ENCODE measurements around the gene WASF2. TPM values are rescaled to one million over a fixed set of nuclear protein-coding genes. Genes with fewer than 3 reads are reported as not detected.
A peak's percentile ranks its signal among the peaks of the same experiment; 100 is the strongest.

WASF2 gene
- total and polyA plus RNA-seq, 2 of the 8 experiments (the other 6 are each of a cell fraction or from before 2014, with no cell fraction given) = 32.1 to 86.6 TPM

- H3K79me1 ChIP-seq (ENCODE audit: low read depth, low read length) = no peaks in the 10 kb centered on the region
- H3K4me2 ChIP-seq (ENCODE audit: insufficient read depth in 1 of 2, low read depth in 2 of 2, low read length in 2 of 2) = no peak overlapping the region
- peak overlapping the region; percentile 40; the same call in 1 of the 2 replicates for H2BK20ac ChIP-seq (ENCODE audit: low read length)
- H2AK5ac ChIP-seq (ENCODE audit: low read depth, low read length) = no peak overlapping the region
- H3K4me3 ChIP-seq (ENCODE audit: extremely low read depth in 1 of 4, insufficient read depth in 2 of 4, low read depth in 3 of 4, low read length in 4 of 4) = no peak overlapping the region
- H3K18ac ChIP-seq (ENCODE audit: extremely low read depth, low read length) = peak overlapping the region; percentile 78; the same call in 1 of the 2 replicates
- FAIRE-seq = no peak
- H2BK15ac ChIP-seq (ENCODE audit: low read length) = 0 out of 2 replicates have a peak overlapping the region, but pooled peaks have one; percentile 4
- H3K36me3 ChIP-seq (ENCODE audit: control insufficient read depth in 2 of 4, insufficient read depth in 4 of 4, low read length in 3 of 4) = no peaks in the 10 kb centered on the region
- no peak overlapping the region for H3K9ac ChIP-seq (replicated peaks in 1 of 4; ENCODE audit: extremely low read depth in 1 of 4, low read depth in 3 of 4, low read length in 3 of 4)
- no peaks in the 10 kb centered on the region for H4K20me1 ChIP-seq (replicated peaks in 1 of 2; ENCODE audit: control insufficient read depth in 1 of 2, insufficient read depth in 2 of 2, low read length in 2 of 2)
- no peak for DNase-seq (ENCODE audit: low read depth in 1 of 2, low spot score in 2 of 2)
- no peak overlapping the region for H2BK12ac ChIP-seq (ENCODE audit: low read depth, low read length)
- H3K4ac ChIP-seq (replicated peaks; ENCODE audit: insufficient read length, low read depth, low read length) = no peak overlapping the region
- H3K23me2 ChIP-seq (ENCODE audit: low read depth, low read length) = no peaks in the 10 kb centered on the region
- H3K4me1 ChIP-seq (replicated peaks in 1 of 4; ENCODE audit: control insufficient read depth in 3 of 4, insufficient read depth in 4 of 4, low read length in 3 of 4) = peaks cover 3 to 31% (median 22%) of the 10 kb centered on the region in 4 experiments
- CTCF ChIA-PET (ENCODE audit: partially characterized antibody) = interaction anchor here (0.6 to 7.9 kb wide), 8 partner anchors 13 to 101 kb away, joined by 3 to 103 read pairs (median 3); no protein-coding TSS in a partner anchor
- TF ChIP-seq RFX5 (IDR thresholded peaks at IDR 0.05; ENCODE audit: borderline replicate concordance, low read depth, low read length) = no peak
- TF ChIP-seq HDAC6 (IDR thresholded peaks at IDR 0.05; ENCODE audit: low read depth, low read length) = no peak
- no peak for TF ChIP-seq GABPA (IDR thresholded peaks at IDR 0.05; ENCODE audit: borderline replicate concordance, insufficient read depth, low read length)
- no peak for TF ChIP-seq CHD1 (IDR thresholded peaks at IDR 0.05; ENCODE audit: low read depth, low read length)
- TF ChIP-seq SIRT6 (IDR thresholded peaks at IDR 0.05; ENCODE audit: low read length) = no peak
- TF ChIP-seq SAP30 (IDR thresholded peaks at IDR 0.05; ENCODE audit: insufficient read depth, insufficient replicate concordance, low read length) = no peak
- TF ChIP-seq ZNF274 (IDR thresholded peaks at IDR 0.05; ENCODE audit: borderline replicate concordance, extremely low read depth, low read length) = no peak
- no peak overlapping the region for H2BK120ac ChIP-seq (replicated peaks; ENCODE audit: low read depth, low read length)
- H2AFZ ChIP-seq (ENCODE audit: low read length) = no peak overlapping the region
- H2BK5ac ChIP-seq (ENCODE audit: low read depth, low read length) = no peak overlapping the region
- H3K27me3 ChIP-seq (replicated peaks in 1 of 4; ENCODE audit: control insufficient read depth in 3 of 4, extremely low read depth in 1 of 4, insufficient read depth in 3 of 4, low read length in 3 of 4) = no peaks in the 10 kb centered on the region
- H3K9me3 ChIP-seq (ENCODE audit: insufficient read depth in 2 of 2, low read depth in 1 of 2, low read length in 1 of 2) = no peaks in the 10 kb centered on the region
- H4K5ac ChIP-seq (ENCODE audit: insufficient read length, low read depth, low read length) = no peak overlapping the region
- no peaks in the 10 kb centered on the region for H3K79me2 ChIP-seq (ENCODE audit: control insufficient read depth in 1 of 2, insufficient read depth in 2 of 2, low read length in 2 of 2)
- no peak overlapping the region for H3K14ac ChIP-seq (ENCODE audit: insufficient read length)
- POLR2A ChIA-PET (ENCODE audit: partially characterized antibody) = no interaction called here
- no peak overlapping the region for H3K27ac ChIP-seq (ENCODE audit: low read depth, low read length)
- H3K56ac ChIP-seq (replicated peaks; ENCODE audit: insufficient read length, low read depth, low read length) = no peak overlapping the region
- H4K8ac ChIP-seq (ENCODE audit: extremely low read depth, insufficient read depth, low read length) = no peak overlapping the region
- H3K23ac ChIP-seq (ENCODE audit: insufficient read length) = no peak overlapping the region
- H4K91ac ChIP-seq (replicated peaks; ENCODE audit: insufficient read length, low read length) = peak overlapping the region; percentile 57
- 86% methylated on average over 7 of the region's 7 CpGs; no CpG with 5 or more reads in 1 of the 2 experiments for WGBS, 2 experiments (ENCODE audit: extremely low coverage in 1 of 2, insufficient coverage in 1 of 2, insufficient read length in 1 of 2, insufficient replicate concordance in 2 of 2, low coverage in 1 of 2, low lambda C conversion rate in 2 of 2, missing lambda C conversion rate in 1 of 2)
Measured at GRCh38 chr1:27518808-27519207, 28.8 kb upstream of the WASF2 start.

Data from H1 (cell line).